Measurements from ENCODE around the gene GPR183.

DNA sequence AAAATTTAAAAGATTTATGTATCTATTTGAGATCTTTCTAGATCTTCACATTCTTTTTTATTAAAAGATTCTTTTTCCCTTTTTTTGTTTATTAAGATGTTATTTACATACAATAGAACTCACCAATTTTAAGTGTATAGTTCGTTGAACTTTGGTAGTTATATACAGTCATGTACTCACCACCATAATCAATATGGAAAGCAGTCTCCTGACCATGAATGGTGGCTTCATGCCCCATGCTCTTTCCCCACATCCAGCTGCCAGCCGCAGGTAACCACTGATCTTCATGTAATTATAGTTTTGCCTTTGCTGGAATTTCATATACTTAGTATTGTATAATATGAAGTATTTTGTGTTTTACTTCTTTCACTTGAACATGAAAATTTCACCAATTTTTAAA, 20.6 kb upstream of the GPR183 start:
- TF ChIP-seq SP1 (IDR thresholded peaks at IDR 0.05) (no peak), ARNT (IDR thresholded peaks at IDR 0.05) (no peak), BHLHE40 (IDR thresholded peaks at IDR 0.05; ENCODE audit: borderline replicate concordance) (no peak), ELF4 (IDR thresholded peaks at IDR 0.05) (no peak), SUZ12 (IDR thresholded peaks at IDR 0.05) (no peak), NFRKB (IDR thresholded peaks at IDR 0.05) (no peak), TARDBP (IDR thresholded peaks at IDR 0.05) (no peak), LEF1 (IDR thresholded peaks at IDR 0.05; ENCODE audit: borderline replicate concordance) (no peak), CTBP1 (IDR thresholded peaks at IDR 0.05; ENCODE audit: borderline replicate concordance) (no peak), FOXM1 (IDR thresholded peaks at IDR 0.05; ENCODE audit: borderline replicate concordance) (no peak), FOXA1 (IDR thresholded peaks at IDR 0.05) (no peak), HDGF (IDR thresholded peaks at IDR 0.05; ENCODE audit: borderline replicate concordance) (no peak)

Measured in HEK293T (cell line).